Adrenal gland (tissue), 12 donors: ENCODE measurements around the gene IQCM. TPM values are rescaled to one million over a fixed set of nuclear protein-coding genes. Genes with fewer than 3 reads are reported as not detected.
"Not testable (repeated sequence)": the region's sequence is repeated elsewhere in the genome, so short reads cannot be mapped to it uniquely, and the experiment has no call there.

Experiments used
- DNase-seq, 7 donors: peaks; one replicate each; pipeline ENCODE4 v3.0.0-alpha.2; 2019 to 2020
- H3K27ac ChIP-seq, 5 donors: fragments of 200-600 bp; sonication (generic) in 4 of 5; 1 replicate in 3 of 5; 2 replicates in 2 of 5; pipeline versions ENCODE4 v1.5.1 to v1.8.0; 2016 to 2020; ENCODE audit warnings: mild to moderate bottlenecking in 1 of 5
- H3K27me3 ChIP-seq: fragments of 200-600 bp; 2 replicates; pipeline ENCODE4 v1.8.0; 2021
- H3K36me3 ChIP-seq, 2 donors: fragments of 200-600 bp; replicated peaks in 1 of 2; 1 replicate in 1 of 2; 2 replicates in 1 of 2; pipeline versions ENCODE4 v1.5.1 to v1.8.0; 2018 to 2022
- H3K4me1 ChIP-seq, 2 donors: fragments of 200-600 bp; replicated peaks in 1 of 2; 1 replicate in 1 of 2; 2 replicates in 1 of 2; pipeline versions ENCODE4 v1.5.1 to v1.8.0; 2018 to 2021
- H3K4me3 ChIP-seq, 4 donors: fragments of 200-600 bp; sonication (generic) in 3 of 4; one replicate each; pipeline ENCODE4 v1.5.1; 2016 to 2018
- H3K9me3 ChIP-seq, 3 donors: fragments of 200-600 bp; sonication (generic) in 1 of 3; replicated peaks in 1 of 3; 1 replicate in 2 of 3; 2 replicates in 1 of 3; pipeline versions ENCODE4 v1.5.1 to v1.8.0; 2016 to 2021
- CTCF ChIP-seq, 6 experiments: fragments of 450-650 bp in 4 of 6; fragments of 200-600 bp in 2 of 6; sonication (generic) in 1 of 6; IDR thresholded peaks; 1 replicate in 5 of 6; 2 replicates in 1 of 6; pipeline versions ENCODE4 v1.5.1 to v1.8.0; 2016 to 2021; ENCODE audit warnings: antibody characterized with exemption in 6 of 6, mild to moderate bottlenecking in 2 of 6, moderate library complexity in 1 of 6
- POLR2A ChIP-seq, 2 donors: fragments of 450-650 bp; IDR thresholded peaks; one replicate each; pipeline ENCODE4 v1.6.1; 2017; ENCODE audit warnings: antibody characterized with exemption in 2 of 2, mild to moderate bottlenecking in 2 of 2, moderate library complexity in 1 of 2
- WGBS, 4 donors: extraction: QIAGEN DNeasy Blood & Tissue Kit in 2 of 4; methylation state at CpG; one replicate each; pipeline versions ENCODE4 v1.1.5 to v1.1.7; 2013 to 2017; 5-methylcytosine and 5-hydroxymethylcytosine counted together
- intact Hi-C, 2 donors: fragments of 100-400 bp; cut with DNase I; formaldehyde crosslinking; loops; one replicate each; pipeline versions ENCODE4 v1.14.1 to v1.15.0; 2022 to 2023
- polyA plus RNA-seq, 3 donors: library from polyadenylated mRNA; stranded (reverse); fragments of 200-250 nt in 2 of 3; fragments of 350-450 nt in 1 of 3; fragmentation: Illumina TruSeq in 1 of 3; extraction: RNeasy Lipid Tissue Mini Kit (QIAGEN cat#74804) in 1 of 3; gene quantifications; one replicate each; pipeline ENCODE4 v1.2.3, GENCODE V29; 2013 to 2014
- total RNA-seq, 9 donors: library from RNA; depleted of rRNA in 4 of 9; stranded (reverse); fragments of >200 nt in 4 of 9; fragments of 120-200 nt in 1 of 9; fragmentation: NEBNext Ultra II Directional in 1 of 9; extraction: Animal tissue kit (Norgen Biotek cat#: 25700) in 1 of 9; gene quantifications; one replicate each; pipeline versions ENCODE4 v1.1.0 to v1.2.4, GENCODE V29; 2013 to 2023
- donor health status: healthy with polysubstance abuse.
- donor health status: Bipolar disorder and iron deficiency.
- donor health status: DM: yes; HTN: yes; CAD: no.
- donor health status: DM: no; HTN: no; CAD: no.
- donor health status: DM: no; HTN: no; CAD: no.
- donor health status: DM: yes; HTN: yes; CAD: no.

IQCM gene
- total and polyA plus RNA-seq, 12 donors = not detected

DNA sequence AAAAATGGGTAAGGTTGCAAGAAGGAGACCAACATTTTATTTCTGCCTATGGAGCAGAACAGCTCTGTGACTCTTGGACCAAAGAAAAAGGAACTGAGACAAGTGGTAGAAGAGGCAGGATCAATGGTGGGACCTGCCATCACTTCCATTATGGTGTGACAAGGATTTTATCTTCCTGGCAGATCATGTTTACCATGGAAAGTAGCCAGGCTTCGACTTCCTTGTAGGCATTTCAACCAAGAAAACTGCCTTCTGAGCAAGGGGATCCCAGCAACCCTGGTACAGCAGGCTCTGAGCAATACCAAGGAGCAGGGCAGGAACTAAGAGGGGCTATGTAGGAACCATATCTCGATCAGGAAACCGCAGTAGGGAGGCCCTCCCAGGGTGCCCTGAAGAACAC, 317.4 kb downstream of the IQCM start:
- no peak overlapping the region for H3K4me3 ChIP-seq
- TF ChIP-seq POLR2A (IDR thresholded peaks at IDR 0.05) = no peak
- TF ChIP-seq CTCF (IDR thresholded peaks at IDR 0.05) = no peak
- no peak overlapping the region for H3K27ac ChIP-seq
- H3K27me3 ChIP-seq = no peaks in the 10 kb centered on the region
- peaks cover 0 to 4% of the 10 kb centered on the region in 2 donors for H3K4me1 ChIP-seq
- intact Hi-C loops = no loop called here
- no peaks in the 10 kb centered on the region for H3K36me3 ChIP-seq
- WGBS, 4 donors = 33 to 86% (median 73%) methylated on average over 3 of the region's 3 CpGs
- no peaks in the 10 kb centered on the region for H3K9me3 ChIP-seq
- no peak for DNase-seq

DNA sequence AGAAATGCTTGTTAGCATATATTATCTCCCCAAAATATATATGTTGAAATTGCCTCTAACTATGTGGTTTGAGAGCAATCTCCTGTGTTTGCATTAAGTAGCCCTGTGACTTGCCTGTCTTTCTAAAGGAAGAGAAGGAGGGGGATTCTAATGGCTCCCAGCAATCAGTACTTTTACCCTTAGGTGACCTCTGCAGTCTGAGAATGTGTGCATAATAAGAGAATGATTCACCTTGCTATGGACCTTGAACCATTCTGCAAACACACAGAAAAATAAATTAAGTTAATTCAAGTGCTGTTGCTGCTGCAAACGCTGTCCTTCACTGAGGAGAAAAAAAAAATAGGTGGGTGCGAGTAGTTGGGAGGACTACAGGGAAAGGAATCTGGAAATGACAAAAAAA, 322.2 kb downstream of the IQCM start:
- Histone ChIP-seq H3K27ac (no peak overlapping the region), H3K4me3 (no peak overlapping the region), H3K4me1 (peaks cover 0 to 4% of the 10 kb centered on the region in 2 donors), H3K36me3 (no peaks in the 10 kb centered on the region), H3K9me3 (no peaks in the 10 kb centered on the region), H3K27me3 (no peaks in the 10 kb centered on the region)
- no peak for DNase-seq
- intact Hi-C loops = no loop called here
- WGBS, 4 donors = 28 to 41% (median 36%) methylated on average over 2 of the region's 2 CpGs
- TF ChIP-seq POLR2A (IDR thresholded peaks at IDR 0.05) = no peak
- no peak for TF ChIP-seq CTCF (IDR thresholded peaks at IDR 0.05)

GRCh38 chr4:149489321-149489720, 326.3 kb downstream of the IQCM start:
- no peaks in the 10 kb centered on the region for H3K27me3 ChIP-seq
- intact Hi-C loops = no loop called here
- no peak overlapping the region for H3K4me3 ChIP-seq
- no peaks in the 10 kb centered on the region for H3K36me3 ChIP-seq
- 58 to 65% (median 61%) methylated on average over 1 of the region's 1 CpG for WGBS, 4 donors
- DNase-seq = no peak
- peaks cover 0 to 4% of the 10 kb centered on the region in 2 donors for H3K4me1 ChIP-seq
- no peaks in the 10 kb centered on the region for H3K9me3 ChIP-seq
- TF ChIP-seq CTCF (IDR thresholded peaks at IDR 0.05) (no peak), POLR2A (IDR thresholded peaks at IDR 0.05) (no peak)
- no peak overlapping the region for H3K27ac ChIP-seq

DNA sequence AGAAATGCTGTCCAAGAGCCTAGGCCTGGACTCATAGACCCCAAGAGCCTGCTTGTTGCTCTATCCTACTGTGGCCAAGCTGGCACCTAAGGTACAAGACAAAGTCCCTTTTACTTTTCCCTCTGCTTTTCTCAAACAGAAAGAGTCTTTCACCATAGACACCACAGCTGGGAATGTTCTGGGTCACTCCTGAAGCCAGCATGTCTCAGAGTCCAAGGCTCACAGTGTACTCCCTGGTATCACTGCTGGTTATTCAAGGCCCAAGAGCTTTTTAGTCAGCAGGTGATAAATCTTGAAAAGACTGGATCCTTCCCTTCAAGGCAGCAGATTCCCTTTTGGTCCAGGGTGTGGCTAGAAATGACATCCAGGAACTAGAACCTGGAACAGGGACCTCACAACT, 328.8 kb downstream of the IQCM start:
- H3K27me3 ChIP-seq = no peaks in the 10 kb centered on the region
- no peaks in the 10 kb centered on the region for H3K9me3 ChIP-seq
- intact Hi-C loops = no loop called here
- no peaks in the 10 kb centered on the region for H3K36me3 ChIP-seq
- H3K27ac ChIP-seq = no peak overlapping the region
- H3K4me1 ChIP-seq = no peaks in the 10 kb centered on the region
- no peak overlapping the region for H3K4me3 ChIP-seq
- TF ChIP-seq POLR2A (IDR thresholded peaks at IDR 0.05) (no peak), CTCF (IDR thresholded peaks at IDR 0.05) (no peak)
- DNase-seq = no peak

- H3K36me3 ChIP-seq, H3K4me3 ChIP-seq, H3K9me3 ChIP-seq, DNase-seq, intact Hi-C loops, H3K27ac ChIP-seq, H3K27me3 ChIP-seq, H3K4me1 ChIP-seq: not testable (repeated sequence)
- WGBS, 4 donors = 77 to 100% (median 83%) methylated on average over 2 to 3 of the region's 3 CpGs
Observed at GRCh38 chr4:149468669-149469068, 347.0 kb downstream of the IQCM start.
